Right kidney (tissue), 1 donor: ENCODE results near the gene DNAJC11.
"Not testable (repeated sequence)": the region's sequence is repeated elsewhere in the genome, so short reads cannot be mapped to it uniquely, and the experiment has no call there.

ENCODE experiments used
- DNase-seq: peaks from one replicate; pipeline ENCODE4 v3.0.0-alpha.2; 2016

Gene DNAJC11

GRCh38 chr1:6601049-6601922 lies 100.3 kb downstream of the DNAJC11 start:
- peak; percentile 57 for DNase-seq

- DNase-seq: peak; percentile 29
Measured at GRCh38 chr1:6600410-6601048, 101.1 kb downstream of the DNAJC11 start.

- not testable (repeated sequence) for DNase-seq
Measured at GRCh38 chr1:6599991-6600390, 101.6 kb downstream of the DNAJC11 start.

GRCh38 chr1:6599141-6599975 lies 102.3 kb downstream of the DNAJC11 start:
- no peak for DNase-seq

GRCh38 chr1:6597777-6598131 lies 103.9 kb downstream of the DNAJC11 start:
- DNase-seq: no peak

GRCh38 chr1:6596886-6597776 lies 104.5 kb downstream of the DNAJC11 start:
- DNase-seq: no peak

GRCh38 chr1:6596351-6596750 lies 105.3 kb downstream of the DNAJC11 start:
- no peak for DNase-seq

GRCh38 chr1:6594977-6595740 lies 106.5 kb downstream of the DNAJC11 start:
- DNase-seq: no peak

- DNase-seq: no peak
Measured at GRCh38 chr1:6593810-6594209, 107.8 kb downstream of the DNAJC11 start.

GRCh38 chr1:6592865-6593593 lies 108.6 kb downstream of the DNAJC11 start:
- no peak for DNase-seq

GRCh38 chr1:6592441-6592840 lies 109.2 kb downstream of the DNAJC11 start:
- DNase-seq: no peak

GRCh38 chr1:6591644-6592043 lies 110.0 kb downstream of the DNAJC11 start:
- no peak for DNase-seq

GRCh38 chr1:6591222-6591621 lies 110.4 kb downstream of the DNAJC11 start:
- DNase-seq: no peak

GRCh38 chr1:6590046-6590445 lies 111.6 kb downstream of the DNAJC11 start:
- DNase-seq: no peak

GRCh38 chr1:6588893-6589520 lies 112.6 kb downstream of the DNAJC11 start:
- DNase-seq: no peak

- no peak for DNase-seq
Measured at GRCh38 chr1:6588128-6588892, 113.3 kb downstream of the DNAJC11 start.

GRCh38 chr1:6587261-6588005 lies 114.2 kb downstream of the DNAJC11 start:
- no peak for DNase-seq

GRCh38 chr1:6586404-6586816 lies 115.2 kb downstream of the DNAJC11 start:
- no peak for DNase-seq
